Kidney (tissue), 14 donors: ENCODE data around the gene UBE2J2. TPM values are rescaled to one million over a fixed set of nuclear protein-coding genes. Genes with fewer than 3 reads are reported as not detected.
A peak's percentile ranks its signal among the peaks of the same experiment; 100 is the strongest.

Experiments used
- DNase-seq, 5 donors: peaks; one replicate each; pipeline ENCODE4 v3.0.0-alpha.2; 2013 to 2020
- FAIRE-seq: peaks from 2 replicates; lab custom pipeline; 2012; peaks lifted over from hg19 to GRCh38; lab: Jason Lieb, UNC
- H3K27ac ChIP-seq, 2 donors: one replicate each; pipeline ENCODE4 v1.7.0; 2013; ENCODE audit warnings: low read depth in 2 of 2, low read length in 2 of 2, inconsistent platforms in 1 of 2
- H3K27me3 ChIP-seq: one replicate; pipeline ENCODE4 v1.7.1; 2013; ENCODE audit warnings: low read length, inconsistent platforms; ENCODE audit not compliant: control insufficient read depth, insufficient read depth
- H3K36me3 ChIP-seq, 3 donors: one replicate each; pipeline versions ENCODE4 v1.7.0 to v1.7.1; 2013; ENCODE audit warnings: low read length in 3 of 3, control low read depth in 1 of 3, inconsistent platforms in 1 of 3; ENCODE audit not compliant: insufficient read depth in 3 of 3, control insufficient read depth in 2 of 3
- H3K4me1 ChIP-seq, 3 donors: one replicate each; pipeline versions ENCODE4 v1.7.0 to v1.7.1; 2013; ENCODE audit warnings: low read length in 3 of 3, inconsistent platforms in 1 of 3, low read depth in 1 of 3; ENCODE audit not compliant: control insufficient read depth in 2 of 3, insufficient read depth in 2 of 3
- H3K4me3 ChIP-seq, 3 donors: one replicate each; pipeline versions ENCODE4 v1.7.0 to v1.8.1; 2013; ENCODE audit warnings: low read length in 3 of 3, control low read depth in 1 of 3, inconsistent platforms in 1 of 3
- H3K9ac ChIP-seq, 3 donors: one replicate each; pipeline versions ENCODE4 v1.7.0 to v1.7.1; 2013; ENCODE audit warnings: low read length in 3 of 3, control low read depth in 1 of 3, inconsistent platforms in 1 of 3
- H3K9me3 ChIP-seq, 3 donors: one replicate each; pipeline versions ENCODE4 v1.7.0 to v1.7.1; 2013; ENCODE audit warnings: low read length in 3 of 3, control low read depth in 1 of 3, inconsistent platforms in 1 of 3; ENCODE audit not compliant: control insufficient read depth in 2 of 3, insufficient read depth in 1 of 3
- intact Hi-C: fragments of 100-400 bp; cut with DNase I; formaldehyde crosslinking; loops from one replicate; pipeline ENCODE4 v1.11.1; 2022
- polyA plus RNA-seq: library from polyadenylated mRNA; stranded (reverse); fragments of 350-450 nt; fragmentation: Illumina TruSeq; extraction: RNeasy Lipid Tissue Mini Kit (QIAGEN cat#74804); gene quantifications from one replicate; pipeline ENCODE4 v1.2.3, GENCODE V29; 2014; ENCODE audit warnings: low read depth, low replicate concordance; ENCODE audit not compliant: insufficient read depth
- total RNA-seq: library from RNA; stranded (reverse); fragmentation: NEBNext Ultra II Directional; extraction: Animal tissue kit (Norgen Biotek cat#: 25700); gene quantifications from one replicate; pipeline ENCODE4 v1.2.1, GENCODE V29; 2021
- TF ChIP-seq, protein P1 (sequence below): IDR thresholded peaks from 3 replicates; pipeline ENCODE4 v1.5.1; 2012; ENCODE audit warnings: mild to moderate bottlenecking, moderate library complexity, borderline replicate concordance; ENCODE audit not compliant: insufficient read depth; ENCODE audit errors: extremely low read depth
- donor health status: control.
- donor health status: control.
- donor health status: control.
- donor health status: control.
- donor health status: control.
- donor health status: DM: yes; HTN: yes; CAD: no.
- donor health status: Normal renal cell carcinoma (clear cell type).

The UBE2J2 gene
- total and polyA plus RNA-seq, 2 donors from 2014 or later: 56.6 to 57.4 TPM

DNA sequence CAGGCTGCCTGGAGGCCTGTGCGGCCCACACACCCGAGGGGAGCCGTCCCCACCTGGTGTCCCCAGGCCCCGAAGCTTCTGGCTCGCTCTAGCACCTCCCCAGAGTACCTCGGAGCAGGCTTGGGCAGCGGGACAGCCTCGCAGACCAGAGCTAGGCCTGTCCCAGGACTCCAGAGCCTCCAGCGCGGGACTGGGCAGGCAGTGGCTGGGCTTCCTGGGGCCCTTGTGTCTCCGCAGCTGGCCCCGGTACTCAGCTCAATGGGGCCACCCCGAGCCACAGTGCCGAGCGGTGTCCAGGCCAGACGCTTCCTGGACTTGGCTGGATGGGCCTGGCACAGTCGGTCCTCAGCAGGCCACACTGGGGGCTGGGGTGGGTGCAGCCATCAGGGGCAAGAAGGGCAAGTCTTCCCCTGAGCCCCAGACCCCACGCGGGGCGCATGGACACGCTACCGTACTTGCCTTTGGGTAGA lies 11.5 kb upstream of the UBE2J2 start:
- H3K9ac ChIP-seq: no peak overlapping the region
- peaks cover 0 to 13% (median 6%) of the 10 kb centered on the region in 3 donors for H3K4me1 ChIP-seq
- DNase-seq (peak in 1 of 5 donors; percentile 74), FAIRE-seq (no peak)
- no peaks in the 10 kb centered on the region for H3K36me3 ChIP-seq
- H3K4me3 ChIP-seq: no peak overlapping the region
- no peak overlapping the region for H3K27ac ChIP-seq
- intact Hi-C loops: no loop called here
- H3K27me3 ChIP-seq: no peaks in the 10 kb centered on the region
- TF ChIP-seq, protein P1, sequence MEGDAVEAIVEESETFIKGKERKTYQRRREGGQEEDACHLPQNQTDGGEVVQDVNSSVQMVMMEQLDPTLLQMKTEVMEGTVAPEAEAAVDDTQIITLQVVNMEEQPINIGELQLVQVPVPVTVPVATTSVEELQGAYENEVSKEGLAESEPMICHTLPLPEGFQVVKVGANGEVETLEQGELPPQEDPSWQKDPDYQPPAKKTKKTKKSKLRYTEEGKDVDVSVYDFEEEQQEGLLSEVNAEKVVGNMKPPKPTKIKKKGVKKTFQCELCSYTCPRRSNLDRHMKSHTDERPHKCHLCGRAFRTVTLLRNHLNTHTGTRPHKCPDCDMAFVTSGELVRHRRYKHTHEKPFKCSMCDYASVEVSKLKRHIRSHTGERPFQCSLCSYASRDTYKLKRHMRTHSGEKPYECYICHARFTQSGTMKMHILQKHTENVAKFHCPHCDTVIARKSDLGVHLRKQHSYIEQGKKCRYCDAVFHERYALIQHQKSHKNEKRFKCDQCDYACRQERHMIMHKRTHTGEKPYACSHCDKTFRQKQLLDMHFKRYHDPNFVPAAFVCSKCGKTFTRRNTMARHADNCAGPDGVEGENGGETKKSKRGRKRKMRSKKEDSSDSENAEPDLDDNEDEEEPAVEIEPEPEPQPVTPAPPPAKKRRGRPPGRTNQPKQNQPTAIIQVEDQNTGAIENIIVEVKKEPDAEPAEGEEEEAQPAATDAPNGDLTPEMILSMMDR: no peak
- no peaks in the 10 kb centered on the region for H3K9me3 ChIP-seq

DNA sequence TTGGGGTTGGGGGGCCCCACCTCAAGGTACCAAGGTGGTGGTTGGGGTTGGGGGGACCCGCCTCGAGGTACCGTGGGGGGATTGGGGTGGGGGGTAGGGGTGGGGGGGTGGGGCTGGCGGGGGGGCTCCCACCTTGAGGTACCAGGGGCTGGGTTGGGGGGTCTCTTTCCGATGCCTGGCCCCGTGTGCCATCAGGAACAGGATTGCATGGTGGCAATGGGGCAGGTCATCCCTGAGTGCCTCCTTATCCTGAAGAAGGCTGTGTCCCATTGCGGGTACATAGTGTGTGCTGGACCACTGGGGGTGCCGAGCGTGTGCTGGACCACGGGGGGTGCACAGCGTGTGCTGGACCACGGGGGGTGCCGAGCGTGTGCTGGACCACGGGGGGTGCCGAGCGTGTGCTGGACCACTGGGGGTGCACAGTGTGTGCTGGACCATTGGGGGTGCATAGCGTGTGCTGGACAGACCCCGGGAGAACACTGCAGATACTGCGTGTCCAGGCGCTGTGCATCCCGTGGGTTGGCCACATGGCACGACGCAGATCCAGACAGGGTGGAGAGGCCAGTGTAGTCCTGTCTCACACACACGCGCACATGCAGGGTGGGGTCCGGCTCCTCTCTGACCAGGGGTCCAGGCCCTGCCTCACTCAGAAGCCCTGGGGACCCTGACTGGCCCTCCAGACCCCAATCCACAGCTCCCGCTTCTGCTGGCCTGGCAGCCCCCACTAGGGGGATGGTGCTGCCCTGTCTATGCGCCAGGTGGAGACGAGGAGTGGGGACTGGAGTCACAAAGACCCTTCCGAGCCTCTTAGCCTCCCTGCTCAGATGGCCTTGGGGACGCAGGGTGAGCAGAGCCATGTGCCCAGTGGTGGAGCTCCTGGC lies 10.8 kb upstream of the UBE2J2 start:
- no peak overlapping the region for H3K4me3 ChIP-seq
- TF ChIP-seq, protein P1: no peak
- H3K36me3 ChIP-seq: no peaks in the 10 kb centered on the region
- DNase-seq (peak in 2 of 5 donors; percentile 58 to 67), FAIRE-seq (no peak)
- H3K4me1 ChIP-seq: peaks cover 0 to 13% (median 6%) of the 10 kb centered on the region in 3 donors
- no peak overlapping the region for H3K27ac ChIP-seq
- no peak overlapping the region for H3K9ac ChIP-seq
- no peaks in the 10 kb centered on the region for H3K27me3 ChIP-seq
- intact Hi-C loops: no loop called here
- no peaks in the 10 kb centered on the region for H3K9me3 ChIP-seq

DNA sequence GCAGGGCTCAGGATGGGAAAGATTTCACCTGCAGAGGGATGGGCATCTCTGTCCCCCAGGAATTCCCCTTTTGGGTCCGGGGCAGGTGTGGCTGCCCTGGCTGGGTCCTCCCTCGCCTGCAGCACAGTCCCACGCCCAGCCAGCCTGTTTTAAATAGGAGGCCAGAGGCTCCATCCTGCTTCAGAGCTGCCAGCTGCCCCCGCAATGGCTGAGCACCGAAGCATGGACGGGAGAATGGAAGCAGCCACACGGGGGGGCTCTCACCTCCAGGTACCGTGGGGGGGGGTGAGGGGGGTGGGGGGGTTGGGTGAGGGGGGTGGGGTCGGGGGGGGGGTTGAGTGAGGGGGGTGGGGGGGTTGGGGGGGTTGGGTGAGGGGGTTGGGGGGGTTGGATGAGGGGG lies 10.2 kb upstream of the UBE2J2 start:
- Histone ChIP-seq H3K27ac (no peak overlapping the region), H3K27me3 (no peaks in the 10 kb centered on the region), H3K36me3 (no peaks in the 10 kb centered on the region), H3K9me3 (no peaks in the 10 kb centered on the region), H3K9ac (no peak overlapping the region), H3K4me1 (peaks cover 0 to 13% (median 6%) of the 10 kb centered on the region in 3 donors), H3K4me3 (no peak overlapping the region)
- TF ChIP-seq, protein P1: no peak
- intact Hi-C loops: no loop called here
- FAIRE-seq (no peak), DNase-seq (peak; percentile 70 to 85 (median 78))
